Lower leg skin (tissue), 4 donors: Measurements from ENCODE around the gene MPZL1. TPM values are rescaled to one million over a fixed set of nuclear protein-coding genes. Genes with fewer than 3 reads are reported as not detected.

ENCODE experiments used
- DNase-seq, 2 donors: peaks; one replicate each; pipeline ENCODE4 v3.0.0-alpha.2; 2019; ENCODE audit warnings: low spot score in 2 of 2
- H3K4me3 ChIP-seq: fragments of 200-600 bp; sonication (generic); 2 replicates; pipeline ENCODE4 v1.5.1; 2017; ENCODE audit warnings: mild to moderate bottlenecking, low read depth; ENCODE audit not compliant: poor library complexity, severe bottlenecking
- POLR2A ChIP-seq, 2 donors: fragments of 450-650 bp; IDR thresholded peaks; one replicate each; pipeline ENCODE4 v1.6.1; 2016 to 2017; ENCODE audit warnings: antibody characterized with exemption in 2 of 2, mild to moderate bottlenecking in 1 of 2, moderate library complexity in 1 of 2
- WGBS, 2 donors: methylation state at CpG; one replicate each; pipeline ENCODE4 v1.1.5; 2018; 5-methylcytosine and 5-hydroxymethylcytosine counted together
- intact Hi-C: fragments of 100-400 bp; cut with DNase I; formaldehyde crosslinking; loops from one replicate; pipeline ENCODE4 v1.15.0; 2023; ENCODE audit warnings: low total_unique reads
- total RNA-seq, 4 donors: library from RNA; depleted of rRNA; stranded (reverse); fragments of >200 nt; gene quantifications; one replicate each; pipeline ENCODE4 v1.1.0, GENCODE V29; 2016
- TF ChIP-seq, protein P1 (sequence below), 3 donors: fragments of 450-650 bp; IDR thresholded peaks; one replicate each; pipeline ENCODE4 v1.5.1; 2016; ENCODE audit warnings: antibody characterized with exemption in 3 of 3, mild to moderate bottlenecking in 3 of 3, moderate library complexity in 2 of 3

MPZL1 gene
- total RNA-seq, 4 donors from 2014 or later: 24.9 to 54.6 (median 30.9) TPM

DNA sequence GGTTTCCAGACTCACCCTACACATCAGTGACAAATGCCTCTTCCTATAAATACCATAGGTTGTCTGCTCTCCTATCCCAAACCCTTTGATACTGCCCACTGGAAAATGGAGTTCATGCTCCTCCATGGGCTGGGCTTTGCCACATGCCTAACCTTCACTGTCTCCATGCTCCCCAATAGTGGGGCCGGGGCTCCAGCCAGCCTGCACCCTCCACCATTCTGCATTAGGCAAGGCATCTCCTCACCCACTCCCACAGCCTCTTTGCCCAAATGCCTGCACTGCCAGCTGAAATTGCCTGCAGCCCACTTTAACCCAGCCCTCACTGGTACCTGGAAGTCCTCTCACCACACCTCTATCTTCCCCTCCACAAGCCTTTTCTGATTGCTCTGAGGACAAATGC lies 18.2 kb upstream of the MPZL1 start:
- TF ChIP-seq, protein P1, sequence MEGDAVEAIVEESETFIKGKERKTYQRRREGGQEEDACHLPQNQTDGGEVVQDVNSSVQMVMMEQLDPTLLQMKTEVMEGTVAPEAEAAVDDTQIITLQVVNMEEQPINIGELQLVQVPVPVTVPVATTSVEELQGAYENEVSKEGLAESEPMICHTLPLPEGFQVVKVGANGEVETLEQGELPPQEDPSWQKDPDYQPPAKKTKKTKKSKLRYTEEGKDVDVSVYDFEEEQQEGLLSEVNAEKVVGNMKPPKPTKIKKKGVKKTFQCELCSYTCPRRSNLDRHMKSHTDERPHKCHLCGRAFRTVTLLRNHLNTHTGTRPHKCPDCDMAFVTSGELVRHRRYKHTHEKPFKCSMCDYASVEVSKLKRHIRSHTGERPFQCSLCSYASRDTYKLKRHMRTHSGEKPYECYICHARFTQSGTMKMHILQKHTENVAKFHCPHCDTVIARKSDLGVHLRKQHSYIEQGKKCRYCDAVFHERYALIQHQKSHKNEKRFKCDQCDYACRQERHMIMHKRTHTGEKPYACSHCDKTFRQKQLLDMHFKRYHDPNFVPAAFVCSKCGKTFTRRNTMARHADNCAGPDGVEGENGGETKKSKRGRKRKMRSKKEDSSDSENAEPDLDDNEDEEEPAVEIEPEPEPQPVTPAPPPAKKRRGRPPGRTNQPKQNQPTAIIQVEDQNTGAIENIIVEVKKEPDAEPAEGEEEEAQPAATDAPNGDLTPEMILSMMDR (IDR thresholded peaks at IDR 0.05): no peak
- no peak for TF ChIP-seq POLR2A (IDR thresholded peaks at IDR 0.05)
- intact Hi-C loops: no loop called here
- WGBS, 2 donors: 100% methylated on average over 1 of the region's 1 CpG
- H3K4me3 ChIP-seq: no peak overlapping the region
- DNase-seq: no peak

DNA sequence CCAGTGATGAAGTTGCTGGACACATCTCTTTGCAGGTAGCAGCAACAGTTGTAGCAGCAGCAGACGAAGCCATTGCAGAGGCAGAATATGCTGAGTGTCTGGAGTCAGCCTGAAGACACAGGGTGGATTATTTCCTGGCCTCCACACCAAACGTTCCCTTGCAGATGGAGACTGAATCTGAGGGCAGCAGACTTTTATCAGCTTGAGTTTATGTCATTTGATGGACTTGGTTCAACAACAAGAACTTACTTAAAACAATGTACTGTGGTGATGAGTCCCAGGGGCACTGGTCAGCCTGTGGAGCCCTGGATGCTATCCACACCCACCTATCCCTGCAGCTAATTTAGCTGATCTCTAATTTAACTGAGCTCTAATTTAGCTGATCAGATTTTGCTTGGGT lies 17.1 kb upstream of the MPZL1 start:
- no peak overlapping the region for H3K4me3 ChIP-seq
- DNase-seq: no peak
- intact Hi-C loops: no loop called here
- TF ChIP-seq POLR2A (IDR thresholded peaks at IDR 0.05): no peak
- TF ChIP-seq, protein P1 (IDR thresholded peaks at IDR 0.05): no peak
- 64 to 65% methylated on average over 2 of the region's 2 CpGs for WGBS, 2 donors

DNA sequence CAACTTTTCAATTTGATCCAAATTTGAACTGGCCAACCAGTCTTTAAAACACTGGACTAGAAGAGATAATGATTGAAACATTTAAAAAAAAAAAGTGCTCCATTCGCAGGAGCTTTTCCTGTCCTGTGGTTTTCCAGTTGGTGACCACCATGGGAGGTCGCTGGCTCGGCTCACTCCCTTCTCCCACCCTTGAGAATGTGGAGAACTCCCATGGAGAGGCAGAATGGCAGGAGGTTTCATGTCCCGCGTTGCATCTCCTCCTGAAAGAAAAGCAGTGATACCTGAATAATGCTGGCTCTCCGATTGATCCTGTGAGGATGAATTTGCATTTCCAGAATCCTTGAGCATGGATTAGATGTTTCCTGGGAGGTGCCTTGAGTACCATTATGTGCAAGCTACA lies 16.5 kb upstream of the MPZL1 start:
- TF ChIP-seq, protein P1 (IDR thresholded peaks at IDR 0.05): no peak
- TF ChIP-seq POLR2A (IDR thresholded peaks at IDR 0.05): no peak
- no peak for DNase-seq
- intact Hi-C loops: no loop called here

DNA sequence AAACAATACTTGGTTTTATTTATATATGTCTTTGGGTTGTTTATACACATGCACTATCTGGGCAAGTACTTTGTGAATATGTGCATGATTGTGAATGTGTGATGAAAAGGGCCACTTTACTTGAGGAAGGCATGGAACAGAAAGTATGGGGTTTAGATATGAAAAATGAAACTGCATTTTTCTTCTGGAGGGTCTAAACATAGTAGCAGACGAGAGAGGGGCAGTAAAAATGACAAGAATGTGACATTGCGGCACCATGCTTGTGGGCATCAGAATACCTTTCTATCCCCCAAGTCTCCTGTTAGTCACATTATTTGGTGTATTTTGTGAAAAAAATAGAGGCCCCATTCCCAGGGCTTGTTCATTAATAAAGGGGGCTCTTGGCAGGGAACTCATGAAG lies 15.4 kb upstream of the MPZL1 start:
- 88 to 91% methylated on average over 2 of the region's 2 CpGs for WGBS, 2 donors
- no peak overlapping the region for H3K4me3 ChIP-seq
- intact Hi-C loops: no loop called here
- TF ChIP-seq POLR2A (IDR thresholded peaks at IDR 0.05): no peak
- TF ChIP-seq, protein P1 (IDR thresholded peaks at IDR 0.05): no peak
- DNase-seq: no peak

More for the DNA sequence above, 16.5 kb upstream of the MPZL1 start:
- 64 to 70% methylated on average over 6 of the region's 6 CpGs for WGBS, 2 donors
- no peak overlapping the region for H3K4me3 ChIP-seq

DNA sequence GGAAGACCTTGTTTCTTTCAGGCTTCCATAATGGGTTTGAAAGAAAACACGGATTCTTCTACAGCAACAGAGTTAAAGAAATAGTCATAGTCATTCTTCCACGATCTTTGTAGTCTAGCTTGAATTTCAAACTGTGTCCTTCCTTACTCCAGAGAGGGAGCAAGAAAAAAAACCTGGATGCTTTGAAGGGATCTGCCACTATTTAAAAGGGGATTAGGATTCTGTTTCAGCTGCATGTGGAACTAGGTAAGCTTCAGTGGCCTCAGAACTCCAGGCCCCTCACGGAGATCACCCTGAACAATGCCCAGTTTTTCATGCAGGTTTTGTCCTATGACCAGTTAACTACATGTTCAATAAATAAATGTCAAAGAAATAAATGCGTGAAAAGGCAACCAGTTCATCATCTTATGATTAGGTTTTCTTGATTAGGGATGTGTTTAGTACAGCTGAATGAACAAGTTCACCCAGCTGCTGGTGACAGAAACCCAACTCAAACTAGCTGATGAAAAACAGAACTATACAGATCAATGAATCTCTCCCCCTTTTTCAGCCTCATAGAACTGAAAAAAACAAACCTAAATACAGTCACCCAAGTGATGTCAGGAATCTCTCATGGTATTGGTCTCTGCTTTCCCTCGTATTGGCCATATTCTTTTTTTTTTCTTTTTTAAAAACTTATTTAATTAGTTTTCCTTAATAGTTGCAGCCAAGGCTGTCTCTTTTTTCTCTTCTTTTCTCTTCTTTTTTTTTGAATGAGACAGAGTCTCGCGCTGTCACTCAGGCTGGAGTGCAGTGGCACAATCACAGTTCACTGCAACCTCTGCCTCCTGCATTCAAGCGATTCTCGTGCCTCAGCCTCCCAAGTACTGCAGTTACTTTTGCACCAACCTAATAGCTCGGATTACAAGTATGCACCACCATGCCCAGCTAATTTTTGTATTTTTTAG lies 14.6 kb upstream of the MPZL1 start:
- TF ChIP-seq, protein P1 (IDR thresholded peaks at IDR 0.05): no peak
- no peak for TF ChIP-seq POLR2A (IDR thresholded peaks at IDR 0.05)
- intact Hi-C loops: no loop called here
- no peak overlapping the region for H3K4me3 ChIP-seq
- no peak for DNase-seq
- 90% methylated on average over 10 of the region's 10 CpGs for WGBS, 2 donors
